ENCODE data around the gene CDIP1. TPM values are rescaled to one million over a fixed set of nuclear protein-coding genes. Genes with fewer than 3 reads are reported as not detected.

The CDIP1 gene
- total and polyA plus RNA-seq, 9 of the 15 experiments (the other 6 are each of a cell fraction or from before 2014, with no cell fraction given), result 0.29 TPM; not detected in 8

GRCh38 chr16:4475880-4476788 is 62.4 kb downstream of the CDIP1 start, which contains the start of gene HMOX2 (continued):
- TF ChIP-seq, protein P1, sequence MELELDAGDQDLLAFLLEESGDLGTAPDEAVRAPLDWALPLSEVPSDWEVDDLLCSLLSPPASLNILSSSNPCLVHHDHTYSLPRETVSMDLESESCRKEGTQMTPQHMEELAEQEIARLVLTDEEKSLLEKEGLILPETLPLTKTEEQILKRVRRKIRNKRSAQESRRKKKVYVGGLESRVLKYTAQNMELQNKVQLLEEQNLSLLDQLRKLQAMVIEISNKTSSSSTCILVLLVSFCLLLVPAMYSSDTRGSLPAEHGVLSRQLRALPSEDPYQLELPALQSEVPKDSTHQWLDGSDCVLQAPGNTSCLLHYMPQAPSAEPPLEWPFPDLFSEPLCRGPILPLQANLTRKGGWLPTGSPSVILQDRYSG (tag; conservative IDR thresholded peaks at IDR 0.05; ENCODE audit: low read depth), result no peak
- TF ChIP-seq ZNF408 (CRISPR knock-in tag; IDR thresholded peaks at IDR 0.05; ENCODE audit: low read depth) (no peak), CBFA2T2 (conservative IDR thresholded peaks at IDR 0.05) (no peak), ATF1 (CRISPR knock-in tag; IDR thresholded peaks at IDR 0.05) (peak; percentile 44; the same call in 1 of the 2 replicates), ATF1 (tag; IDR thresholded peaks at IDR 0.05) (peak; percentile 76), PTTG1 (tag; IDR thresholded peaks at IDR 0.05; ENCODE audit: low read depth) (no peak), THRA (IDR thresholded peaks at IDR 0.05) (no peak), ZKSCAN8 (CRISPR knock-in tag; IDR thresholded peaks at IDR 0.05) (no peak), BRD4 (IDR thresholded peaks at IDR 0.05) (no peak), SIRT6 (IDR thresholded peaks at IDR 0.05; ENCODE audit: low read depth, low read length) (no peak), ZBTB9 (CRISPR knock-in tag; IDR thresholded peaks at IDR 0.05) (no peak), KLF1 (tag; IDR thresholded peaks at IDR 0.05) (peak; percentile 84), STAT5B (CRISPR knock-in tag; IDR thresholded peaks at IDR 0.05) (no peak), ZKSCAN1 (IDR thresholded peaks at IDR 0.05; ENCODE audit: low read depth, low read length) (0 out of 2 replicates have a peak, but pooled peaks have one; percentile 26), ZNF583 (CRISPR knock-in tag; IDR thresholded peaks at IDR 0.05) (no peak), HMGN3 (IDR thresholded peaks at IDR 0.05; ENCODE audit: borderline replicate concordance, extremely low read depth, insufficient read length, low read depth, low read length) (peak; percentile 89), CUX1 (CRISPR knock-in tag; IDR thresholded peaks at IDR 0.05) (no peak), GATA2 (CRISPR knock-in tag; IDR thresholded peaks at IDR 0.05) (no peak), PHF21A (IDR thresholded peaks at IDR 0.05; ENCODE audit: borderline replicate concordance, low read depth) (no peak), EP300 (IDR thresholded peaks at IDR 0.05; ENCODE audit: low read length) (peak; percentile 26; the same call in 1 of the 2 replicates)
